Testis (tissue), 2 donors: ENCODE measurements around the gene ACSM2B.

ENCODE experiments used
- CTCF ChIP-seq, 3 experiments: fragments of 450-650 bp in 2 of 3; fragments of 200-600 bp in 1 of 3; sonication (generic) in 1 of 3; IDR thresholded peaks; one replicate each; pipeline ENCODE4 v1.5.1; 2016 to 2019; ENCODE audit warnings: antibody characterized with exemption in 3 of 3, mild to moderate bottlenecking in 2 of 3, moderate library complexity in 1 of 3
- POLR2A ChIP-seq: fragments of 450-650 bp; IDR thresholded peaks from one replicate; pipeline ENCODE4 v1.6.1; 2017; ENCODE audit warnings: antibody characterized with exemption, mild to moderate bottlenecking, moderate library complexity

- TF ChIP-seq CTCF (IDR thresholded peaks at IDR 0.05) (no peak), POLR2A (no peak)
These were observed 56.9 kb downstream of the ACSM2B start for GRCh38 chr16:20519231-20519630.
